H4 (cell line): ENCODE results near the gene MAPKAP1. TPM values are rescaled to one million over a fixed set of nuclear protein-coding genes. Genes with fewer than 3 reads are reported as not detected.

Experiments
- DNase-seq: peaks from one replicate; pipeline ENCODE4 v3.0.0-alpha.2; 2015; ENCODE audit warnings: low spot score
- total RNA-seq: library from RNA; depleted of rRNA; stranded (reverse); fragments of >200 nt; shearing (Covaris generic); gene quantifications from 2 replicates; pipeline ENCODE4 v1.2.3, GENCODE V29; 2014

MAPKAP1 gene
- total RNA-seq, 1 experiment from 2014 or later, result 84.3 TPM

GRCh38 chr9:125537442-125538091 is 169.4 kb downstream of the MAPKAP1 start:
- DNase-seq, result no peak

DNA sequence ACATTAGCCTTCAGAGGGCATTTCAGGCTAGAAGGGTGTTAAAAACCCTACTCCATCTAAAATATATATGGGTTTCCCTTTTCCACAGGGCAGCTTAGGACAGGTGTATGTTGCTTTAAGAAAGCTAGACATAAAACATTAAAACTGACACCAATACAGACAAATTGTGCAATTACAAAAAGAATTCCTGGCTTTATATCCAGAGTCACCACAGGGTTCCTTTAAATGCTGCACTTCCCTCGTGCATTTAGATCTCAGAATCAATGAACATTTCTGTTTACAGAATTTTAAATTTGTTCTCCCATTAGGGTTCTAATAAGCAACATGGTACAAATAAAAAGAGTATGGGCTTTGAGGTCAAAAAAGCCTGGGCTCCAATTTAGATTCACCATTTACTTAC is 170.2 kb downstream of the MAPKAP1 start:
- DNase-seq, result no peak

DNA sequence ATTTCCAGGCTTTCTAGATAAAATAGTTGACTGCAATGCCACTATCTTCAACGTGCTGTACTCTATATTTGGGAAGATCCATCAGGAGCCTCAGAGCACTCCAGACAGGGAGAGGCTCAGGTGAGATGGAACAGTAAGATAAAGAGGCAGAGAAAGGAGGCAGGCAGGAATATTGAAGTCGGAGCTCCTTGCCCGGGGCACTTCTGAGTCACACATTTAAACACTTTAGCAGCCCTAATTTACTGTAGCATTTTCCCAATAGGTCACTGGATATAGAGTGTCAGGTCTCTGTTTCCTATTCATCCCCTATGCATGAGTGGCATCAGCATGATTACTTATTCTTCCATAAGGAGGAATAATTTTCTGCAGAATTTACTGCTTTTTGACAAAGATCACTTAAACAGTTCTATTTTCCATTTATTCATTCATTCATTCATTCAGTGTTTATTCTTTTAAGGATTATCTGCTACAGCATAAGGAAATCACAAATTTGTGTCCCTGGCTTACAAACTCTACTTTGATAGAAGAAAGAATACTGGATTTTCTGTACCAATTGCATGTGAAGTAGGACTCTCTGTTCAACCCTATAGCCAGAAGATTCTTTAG is 170.7 kb downstream of the MAPKAP1 start:
- no peak for DNase-seq

DNA sequence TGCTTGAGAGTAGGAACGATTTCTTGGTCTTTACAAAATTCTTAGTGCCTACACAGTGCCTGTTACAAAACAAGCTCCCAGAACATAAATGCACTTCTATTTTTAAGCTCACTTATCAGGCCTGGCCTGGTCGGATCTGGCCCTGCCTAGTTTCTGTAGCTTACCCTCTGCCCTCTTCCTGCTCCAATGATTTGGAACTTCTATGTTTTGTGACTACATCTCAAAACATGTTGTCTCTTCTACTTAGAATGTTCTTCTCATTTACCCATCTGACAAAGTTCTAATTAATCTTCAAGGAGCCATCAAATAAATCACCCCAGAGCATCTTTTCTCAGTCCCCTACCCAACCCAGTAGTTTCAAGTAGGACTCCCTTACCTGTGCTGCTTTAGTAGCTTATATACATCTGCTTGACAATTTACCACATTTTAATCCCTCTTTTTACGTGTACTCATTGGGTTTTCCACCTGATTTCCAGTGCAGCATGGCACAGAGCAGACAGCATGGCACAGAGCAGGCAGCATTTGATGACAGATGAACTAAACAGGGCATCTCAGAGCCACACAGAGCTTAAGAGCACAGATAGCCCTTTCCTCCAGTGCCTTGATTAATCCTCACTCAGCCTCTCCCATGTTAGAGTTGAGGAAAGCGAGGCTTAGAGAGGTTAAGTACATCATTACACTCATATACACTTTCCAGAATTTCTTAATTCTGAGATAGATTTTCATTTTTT is 171.9 kb downstream of the MAPKAP1 start:
- DNase-seq, result no peak

DNA sequence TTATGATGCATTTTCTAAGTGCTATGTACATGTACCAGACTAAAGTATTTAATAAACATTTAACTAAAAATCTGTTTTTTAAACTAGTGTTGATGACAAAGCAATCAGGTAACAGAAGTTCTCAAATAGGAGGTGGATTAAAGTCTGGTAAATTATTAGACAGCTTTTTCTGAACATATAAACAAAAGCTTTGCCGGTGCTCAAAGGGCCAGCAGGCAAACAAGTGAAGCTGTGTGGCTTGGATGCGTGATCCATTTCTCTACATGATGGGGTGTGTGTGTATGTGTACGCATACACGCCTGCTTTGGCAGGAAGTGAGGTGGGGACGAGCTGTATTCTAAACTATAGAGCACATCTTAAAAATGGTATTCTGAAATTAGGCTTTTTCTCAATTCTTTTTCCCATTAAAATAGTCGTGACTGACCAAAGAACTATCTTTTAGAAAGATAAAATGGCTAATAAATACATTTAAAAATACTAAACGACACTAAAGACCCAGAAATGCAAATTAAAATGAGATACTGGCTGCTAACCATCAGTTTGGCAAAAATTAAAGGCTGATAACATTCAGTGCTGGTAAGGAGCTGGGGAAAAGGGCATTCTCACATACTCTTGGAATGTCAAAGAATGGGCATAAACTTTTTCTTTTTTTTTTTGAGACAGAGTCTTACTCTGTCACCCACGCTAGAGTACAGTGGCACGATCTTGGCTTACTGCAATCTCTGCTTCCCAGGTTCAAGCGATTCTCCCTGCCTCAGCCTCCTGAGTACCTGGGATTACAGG is 174.0 kb downstream of the MAPKAP1 start:
- no peak for DNase-seq

- no peak for DNase-seq
Observed at GRCh38 chr9:125532412-125532811, 174.6 kb downstream of the MAPKAP1 start.

GRCh38 chr9:125529589-125530515 is 177.2 kb downstream of the MAPKAP1 start:
- DNase-seq, result no peak

- DNase-seq, result no peak
Observed at GRCh38 chr9:125529107-125529506, 177.9 kb downstream of the MAPKAP1 start.

DNA sequence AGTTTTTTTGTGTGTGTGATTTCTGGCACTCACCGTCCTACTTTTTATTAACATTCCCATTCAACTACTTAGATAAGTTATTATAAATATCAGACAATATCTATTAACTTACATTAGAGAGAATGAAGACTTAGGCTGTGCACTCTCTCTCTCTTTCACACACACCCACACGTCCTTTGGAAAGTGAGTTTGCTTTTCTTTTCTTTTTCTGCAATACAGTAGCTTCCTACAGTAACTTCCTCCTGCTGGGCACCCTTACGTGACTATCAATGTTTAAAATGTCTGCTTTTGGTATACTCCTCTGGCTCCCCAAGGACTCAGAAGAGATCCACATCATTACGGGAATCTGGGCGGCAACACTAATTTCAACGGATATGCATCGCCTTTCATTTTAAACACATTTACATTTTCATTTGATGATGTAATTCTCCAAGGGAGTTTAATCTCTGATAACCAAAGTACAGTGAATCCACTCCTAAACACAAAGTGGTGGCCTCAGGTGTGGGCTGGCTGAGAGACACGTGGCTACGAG is 179.5 kb downstream of the MAPKAP1 start:
- DNase-seq, result no peak

DNA sequence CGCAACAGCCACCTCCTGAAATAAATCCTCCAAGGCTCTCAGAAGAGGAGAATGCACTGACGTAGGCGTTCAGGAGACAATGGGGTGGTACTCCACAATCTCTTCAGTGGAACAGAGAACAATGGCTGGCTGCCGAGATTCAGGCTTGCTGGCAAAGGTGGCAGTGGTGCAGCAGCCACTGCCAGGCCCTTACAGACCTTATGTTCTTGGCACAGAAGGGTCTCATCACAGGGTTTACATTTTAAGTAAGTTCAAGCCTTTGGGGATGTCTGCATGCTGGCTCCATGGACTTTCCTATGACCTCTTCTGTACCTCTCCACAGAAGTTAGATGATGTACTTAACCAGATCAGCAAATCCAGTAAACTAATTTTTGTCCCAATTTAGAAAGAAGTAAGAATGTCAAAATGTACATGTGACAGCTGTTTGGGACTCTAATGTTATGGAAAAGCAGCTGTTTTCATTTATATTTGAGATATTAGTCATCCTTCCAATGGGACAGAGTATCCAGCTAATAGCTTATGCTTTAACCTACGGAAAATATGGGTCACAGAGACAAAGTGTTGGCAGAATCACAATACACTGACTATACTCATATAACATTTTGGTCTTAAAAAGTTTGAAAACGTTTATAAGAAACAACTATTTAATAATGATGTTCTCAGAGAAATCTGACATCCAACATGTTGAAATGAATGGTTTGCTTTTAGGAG is 180.9 kb downstream of the MAPKAP1 start:
- no peak for DNase-seq

- no peak for DNase-seq
Observed at GRCh38 chr9:125524583-125525355, 182.2 kb downstream of the MAPKAP1 start.

- no peak for DNase-seq
Observed at GRCh38 chr9:125523681-125524080, 183.3 kb downstream of the MAPKAP1 start.

GRCh38 chr9:125522328-125522725 is 184.7 kb downstream of the MAPKAP1 start:
- peak; percentile 21 for DNase-seq

GRCh38 chr9:125521462-125522327 is 185.3 kb downstream of the MAPKAP1 start:
- peak; percentile 61 for DNase-seq

GRCh38 chr9:125519734-125520133 is 187.3 kb downstream of the MAPKAP1 start:
- DNase-seq, result no peak

DNA sequence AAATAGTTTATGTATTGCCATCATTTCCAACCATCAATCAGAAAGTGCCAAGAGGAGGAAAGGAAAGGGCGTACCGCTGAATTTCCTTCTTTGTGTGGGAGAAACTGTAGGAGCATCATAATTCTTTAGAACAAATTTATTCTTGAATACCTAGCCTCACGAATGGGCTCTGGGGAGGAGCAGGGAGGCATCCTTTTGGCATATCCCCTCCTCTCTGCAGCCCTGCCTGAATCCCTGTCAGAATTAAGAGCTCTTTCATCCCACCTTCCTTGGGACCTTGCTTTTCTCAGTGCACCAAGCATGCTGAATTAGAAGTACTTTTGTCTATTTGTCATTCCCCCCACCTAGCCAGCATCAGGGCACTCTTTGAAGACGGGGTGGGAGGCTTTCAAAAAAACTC is 189.4 kb downstream of the MAPKAP1 start:
- no peak for DNase-seq

DNA sequence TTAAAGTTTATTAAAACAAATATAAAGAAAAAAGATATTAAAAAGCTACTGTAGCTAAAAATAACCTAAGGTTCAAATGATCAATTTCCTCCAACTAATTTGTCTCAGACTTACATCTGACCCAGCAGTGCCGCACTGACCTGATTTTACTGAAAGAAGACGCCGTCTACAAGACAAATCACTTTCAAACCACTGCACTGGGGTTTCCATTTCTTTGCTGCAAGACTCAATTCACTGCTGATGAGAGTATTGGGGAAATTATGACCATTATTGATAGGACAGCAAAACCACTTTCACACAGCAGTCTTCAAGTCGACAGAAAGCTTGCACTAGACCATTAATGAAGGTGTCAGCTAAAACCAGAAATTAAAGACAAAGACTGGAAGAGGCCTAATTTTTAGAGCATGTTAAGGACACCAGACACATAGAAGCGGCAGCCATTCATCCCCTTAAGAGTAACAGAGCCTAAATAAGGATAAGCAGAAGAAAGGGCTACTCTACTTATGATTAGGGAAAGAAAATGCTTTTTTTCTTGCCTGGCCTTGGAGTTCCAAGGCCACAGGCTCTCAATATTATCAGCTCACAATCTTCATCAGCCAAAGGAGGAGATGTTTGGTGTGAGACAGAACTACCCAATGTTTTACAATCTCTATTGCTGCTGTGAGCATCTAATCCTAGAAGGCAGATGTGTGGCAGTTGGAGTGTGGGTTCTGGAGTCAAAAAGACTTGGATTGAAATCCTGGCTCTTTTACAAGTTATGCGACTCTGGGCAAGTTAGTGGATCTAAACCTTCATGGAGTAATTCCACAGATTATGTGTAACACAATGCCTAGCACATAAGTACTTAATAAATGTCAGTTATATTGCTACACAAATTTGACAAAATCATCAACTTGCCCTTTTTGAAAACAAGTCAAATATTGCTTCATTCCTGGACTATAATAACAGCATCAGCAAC is 190.7 kb downstream of the MAPKAP1 start:
- no peak for DNase-seq
